ENCODE data around the gene MAP4.

The MAP4 gene

DNA sequence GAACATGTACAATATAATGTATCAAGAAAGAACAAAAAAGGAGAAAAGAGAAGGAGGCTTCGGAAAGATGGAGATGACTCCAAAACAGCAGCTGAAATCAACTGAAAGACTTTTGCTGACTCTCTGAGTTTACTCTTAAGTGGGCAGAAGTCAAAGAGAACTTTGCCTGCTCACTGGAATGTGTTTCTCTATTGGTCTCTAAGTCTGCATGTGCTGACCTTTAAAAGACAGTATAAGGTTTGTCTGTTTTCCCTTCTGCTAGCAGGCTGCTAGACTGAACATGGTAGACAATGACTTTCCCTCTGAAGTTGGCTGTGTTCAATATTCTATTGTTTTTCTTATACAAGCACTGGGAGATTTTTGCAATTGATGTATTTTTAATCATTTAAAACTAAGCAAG is 7.2 kb upstream of the MAP4 start:
- TF ChIP-seq, protein P1, sequence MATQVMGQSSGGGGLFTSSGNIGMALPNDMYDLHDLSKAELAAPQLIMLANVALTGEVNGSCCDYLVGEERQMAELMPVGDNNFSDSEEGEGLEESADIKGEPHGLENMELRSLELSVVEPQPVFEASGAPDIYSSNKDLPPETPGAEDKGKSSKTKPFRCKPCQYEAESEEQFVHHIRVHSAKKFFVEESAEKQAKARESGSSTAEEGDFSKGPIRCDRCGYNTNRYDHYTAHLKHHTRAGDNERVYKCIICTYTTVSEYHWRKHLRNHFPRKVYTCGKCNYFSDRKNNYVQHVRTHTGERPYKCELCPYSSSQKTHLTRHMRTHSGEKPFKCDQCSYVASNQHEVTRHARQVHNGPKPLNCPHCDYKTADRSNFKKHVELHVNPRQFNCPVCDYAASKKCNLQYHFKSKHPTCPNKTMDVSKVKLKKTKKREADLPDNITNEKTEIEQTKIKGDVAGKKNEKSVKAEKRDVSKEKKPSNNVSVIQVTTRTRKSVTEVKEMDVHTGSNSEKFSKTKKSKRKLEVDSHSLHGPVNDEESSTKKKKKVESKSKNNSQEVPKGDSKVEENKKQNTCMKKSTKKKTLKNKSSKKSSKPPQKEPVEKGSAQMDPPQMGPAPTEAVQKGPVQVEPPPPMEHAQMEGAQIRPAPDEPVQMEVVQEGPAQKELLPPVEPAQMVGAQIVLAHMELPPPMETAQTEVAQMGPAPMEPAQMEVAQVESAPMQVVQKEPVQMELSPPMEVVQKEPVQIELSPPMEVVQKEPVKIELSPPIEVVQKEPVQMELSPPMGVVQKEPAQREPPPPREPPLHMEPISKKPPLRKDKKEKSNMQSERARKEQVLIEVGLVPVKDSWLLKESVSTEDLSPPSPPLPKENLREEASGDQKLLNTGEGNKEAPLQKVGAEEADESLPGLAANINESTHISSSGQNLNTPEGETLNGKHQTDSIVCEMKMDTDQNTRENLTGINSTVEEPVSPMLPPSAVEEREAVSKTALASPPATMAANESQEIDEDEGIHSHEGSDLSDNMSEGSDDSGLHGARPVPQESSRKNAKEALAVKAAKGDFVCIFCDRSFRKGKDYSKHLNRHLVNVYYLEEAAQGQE (IDR thresholded peaks at IDR 0.05; ENCODE audit: low read depth) = no peak

DNA sequence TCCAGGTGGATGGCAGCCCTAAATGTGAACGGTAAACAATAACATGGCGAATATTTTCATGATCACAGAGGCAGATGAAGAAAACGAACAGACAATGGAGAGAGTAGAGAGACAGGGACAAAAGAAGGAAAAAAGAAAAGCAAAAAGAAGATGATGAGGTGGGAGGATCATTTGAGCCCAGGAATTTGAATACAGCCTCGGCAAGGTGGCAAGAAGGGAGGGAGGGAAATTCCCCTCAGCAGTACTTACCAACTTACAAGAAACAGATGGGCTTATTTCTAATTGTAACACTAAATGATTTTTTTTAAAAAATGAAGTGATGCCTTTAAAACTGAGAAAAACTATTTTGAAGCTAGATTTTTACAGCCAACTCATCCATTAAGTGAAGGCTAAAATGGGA is 6.0 kb upstream of the MAP4 start:
- no peak for TF ChIP-seq ZBTB7A (IDR thresholded peaks at IDR 0.05; ENCODE audit: low read depth)

DNA sequence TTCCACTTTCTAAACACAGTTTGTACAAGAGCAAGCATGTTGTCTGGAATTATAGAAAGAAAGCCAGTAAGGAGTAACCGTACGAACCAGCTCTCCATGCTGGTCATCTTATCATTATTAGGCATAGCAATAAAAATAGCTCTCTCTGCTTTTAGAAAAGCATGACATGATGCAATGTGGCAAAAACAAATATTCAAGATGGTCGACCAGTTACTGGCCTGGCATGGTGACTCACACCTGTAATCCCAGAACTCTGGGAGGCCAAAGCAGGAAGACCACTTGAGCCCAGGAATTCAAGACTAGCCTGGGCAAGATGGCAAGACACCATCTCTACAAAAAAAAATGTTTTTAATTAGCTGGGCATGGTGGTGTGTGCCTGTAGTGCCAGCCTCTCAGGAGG is 2.6 kb upstream of the MAP4 start:
- TF ChIP-seq NFIC (IDR thresholded peaks at IDR 0.05) (no peak), YY1 (IDR thresholded peaks at IDR 0.05; ENCODE audit: low read depth) (no peak), EGR1 (IDR thresholded peaks at IDR 0.05) (no peak), EP300 (IDR thresholded peaks at IDR 0.05; ENCODE audit: borderline replicate concordance) (no peak), ZBTB7A (IDR thresholded peaks at IDR 0.05; ENCODE audit: low read depth) (no peak), RAD21 (IDR thresholded peaks at IDR 0.05; ENCODE audit: low read depth) (no peak), FOXM1 (IDR thresholded peaks at IDR 0.05; ENCODE audit: borderline replicate concordance, low read depth) (no peak), TAF1 (IDR thresholded peaks at IDR 0.05; ENCODE audit: low read depth) (no peak), TEAD4 (IDR thresholded peaks at IDR 0.05) (no peak), CEBPB (IDR thresholded peaks at IDR 0.05) (no peak), CREB1 (IDR thresholded peaks at IDR 0.05; ENCODE audit: low read depth) (no peak), TCF12 (IDR thresholded peaks at IDR 0.05; ENCODE audit: low read depth) (no peak)
- TF ChIP-seq, protein P1 (IDR thresholded peaks at IDR 0.05; ENCODE audit: low read depth) = no peak
- TF ChIP-seq, protein P2, sequence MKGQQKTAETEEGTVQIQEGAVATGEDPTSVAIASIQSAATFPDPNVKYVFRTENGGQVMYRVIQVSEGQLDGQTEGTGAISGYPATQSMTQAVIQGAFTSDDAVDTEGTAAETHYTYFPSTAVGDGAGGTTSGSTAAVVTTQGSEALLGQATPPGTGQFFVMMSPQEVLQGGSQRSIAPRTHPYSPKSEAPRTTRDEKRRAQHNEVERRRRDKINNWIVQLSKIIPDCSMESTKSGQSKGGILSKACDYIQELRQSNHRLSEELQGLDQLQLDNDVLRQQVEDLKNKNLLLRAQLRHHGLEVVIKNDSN (IDR thresholded peaks at IDR 0.05) = no peak
- TF ChIP-seq, protein P3, sequence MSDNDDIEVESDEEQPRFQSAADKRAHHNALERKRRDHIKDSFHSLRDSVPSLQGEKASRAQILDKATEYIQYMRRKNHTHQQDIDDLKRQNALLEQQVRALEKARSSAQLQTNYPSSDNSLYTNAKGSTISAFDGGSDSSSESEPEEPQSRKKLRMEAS (IDR thresholded peaks at IDR 0.05) = no peak

DNA sequence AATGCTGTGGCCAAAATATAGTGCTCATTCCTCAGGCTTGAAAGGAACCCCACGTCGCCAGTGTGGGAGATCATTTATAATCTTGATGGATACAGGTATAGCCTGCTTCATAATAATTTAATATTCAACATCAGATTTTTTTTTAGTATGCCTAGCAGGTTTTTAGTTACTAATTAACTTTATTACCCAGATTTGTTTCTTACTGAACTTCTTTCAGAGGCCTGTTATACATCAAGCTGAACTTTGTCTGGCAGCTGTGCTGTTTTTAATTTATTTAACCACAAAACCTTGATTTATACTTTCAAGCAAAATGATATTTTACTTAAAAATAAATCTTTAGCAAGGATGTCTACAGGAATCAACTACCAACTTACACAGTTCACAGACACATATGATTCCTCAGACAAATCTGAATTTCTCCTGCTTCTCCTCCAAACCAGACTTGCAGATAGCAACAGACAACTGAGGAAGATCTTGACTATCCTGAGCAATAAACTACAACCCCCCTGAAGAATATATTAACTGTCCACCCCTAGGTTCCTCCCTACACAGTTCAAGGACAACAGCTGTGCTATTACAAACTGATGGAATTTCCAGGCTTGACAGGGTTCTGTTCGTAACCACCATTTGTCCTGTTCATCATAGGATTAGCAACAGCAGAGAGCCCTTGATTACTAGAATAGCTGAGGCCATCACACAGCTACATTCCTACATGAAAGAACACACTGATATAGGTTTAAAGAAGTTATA is 610 bp downstream of the MAP4 start:
- TF ChIP-seq TAF1 (IDR thresholded peaks at IDR 0.05; ENCODE audit: low read depth) (no peak), RAD21 (IDR thresholded peaks at IDR 0.05; ENCODE audit: low read depth) (no peak), FOXM1 (IDR thresholded peaks at IDR 0.05; ENCODE audit: borderline replicate concordance, low read depth) (no peak), CREB1 (IDR thresholded peaks at IDR 0.05; ENCODE audit: low read depth) (no peak), EGR1 (IDR thresholded peaks at IDR 0.05) (no peak), EP300 (IDR thresholded peaks at IDR 0.05; ENCODE audit: borderline replicate concordance) (no peak), YY1 (IDR thresholded peaks at IDR 0.05; ENCODE audit: low read depth) (no peak), TCF12 (IDR thresholded peaks at IDR 0.05; ENCODE audit: low read depth) (no peak), TEAD4 (IDR thresholded peaks at IDR 0.05) (no peak), CEBPB (IDR thresholded peaks at IDR 0.05) (no peak), ZBTB7A (IDR thresholded peaks at IDR 0.05; ENCODE audit: low read depth) (no peak)
- TF ChIP-seq, protein P1 (IDR thresholded peaks at IDR 0.05; ENCODE audit: low read depth) = no peak
- TF ChIP-seq, protein P3 (IDR thresholded peaks at IDR 0.05) = no peak

DNA sequence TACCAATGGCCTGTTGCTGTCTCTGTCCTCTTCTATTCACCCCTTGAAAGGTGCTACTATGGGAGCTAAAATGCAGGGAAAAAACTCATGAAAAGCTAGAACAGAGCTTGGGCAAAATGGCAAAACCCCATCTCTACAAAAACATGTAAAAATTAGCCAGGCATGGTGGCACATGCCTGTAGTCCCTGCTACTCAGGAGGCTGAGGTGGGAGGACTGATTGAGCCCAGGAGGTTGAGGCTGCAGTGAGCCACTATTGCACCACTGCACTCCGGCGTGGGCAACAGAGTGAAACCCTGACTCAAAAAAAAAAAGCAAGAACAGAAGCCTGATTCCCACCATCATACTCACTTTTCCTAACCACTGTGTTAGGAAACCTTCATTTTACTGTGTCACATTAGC is 1.9 kb downstream of the MAP4 start:
- TF ChIP-seq NFIC (IDR thresholded peaks at IDR 0.05) = no peak
- no peak for TF ChIP-seq CREB1 (IDR thresholded peaks at IDR 0.05; ENCODE audit: low read depth)
- TF ChIP-seq TAF1 (IDR thresholded peaks at IDR 0.05; ENCODE audit: low read depth) = no peak
- TF ChIP-seq, protein P2 (IDR thresholded peaks at IDR 0.05) = no peak
- TF ChIP-seq RAD21 (IDR thresholded peaks at IDR 0.05; ENCODE audit: low read depth) = no peak
- TF ChIP-seq EP300 (IDR thresholded peaks at IDR 0.05; ENCODE audit: borderline replicate concordance) = no peak
- no peak for TF ChIP-seq YY1 (IDR thresholded peaks at IDR 0.05; ENCODE audit: low read depth)
- TF ChIP-seq, protein P1 (IDR thresholded peaks at IDR 0.05; ENCODE audit: low read depth) = no peak
- TF ChIP-seq TCF12 (IDR thresholded peaks at IDR 0.05; ENCODE audit: low read depth) = no peak
- TF ChIP-seq, protein P3 (IDR thresholded peaks at IDR 0.05) = no peak
- no peak for TF ChIP-seq FOXM1 (IDR thresholded peaks at IDR 0.05; ENCODE audit: borderline replicate concordance, low read depth)
- TF ChIP-seq TEAD4 (IDR thresholded peaks at IDR 0.05) = no peak
- no peak for TF ChIP-seq ZBTB7A (IDR thresholded peaks at IDR 0.05; ENCODE audit: low read depth)
- TF ChIP-seq CEBPB (IDR thresholded peaks at IDR 0.05) = no peak

All from Ishikawa (cell line).